H9 (cell line): ENCODE results near the gene MAOA. TPM values are rescaled to one million over a fixed set of nuclear protein-coding genes. Genes with fewer than 3 reads are reported as not detected.

Experiments
- DNase-seq: peaks from one replicate; pipeline ENCODE4 v3.0.0-alpha.2; 2017
- H2AFZ ChIP-seq: one replicate; pipeline ENCODE4 v1.6.1; 2013; ENCODE audit warnings: mild to moderate bottlenecking, low read length, control low read depth, moderate library complexity
- H2AK5ac ChIP-seq: 2 replicates; pipeline ENCODE4 v1.6.1; 2013; ENCODE audit warnings: low read length, control low read depth, mixed read lengths; ENCODE audit not compliant: insufficient read length
- H2BK120ac ChIP-seq: one replicate; pipeline ENCODE4 v1.6.1; 2013; ENCODE audit warnings: low read depth, mild to moderate bottlenecking, low read length, control low read depth, inconsistent platforms; ENCODE audit not compliant: poor library complexity, severe bottlenecking
- H2BK12ac ChIP-seq: 2 replicates; pipeline ENCODE4 v1.6.1; 2013; ENCODE audit warnings: low read length, control low read depth, mixed read lengths, low read depth; ENCODE audit not compliant: insufficient read length
- H2BK15ac ChIP-seq: 2 replicates; pipeline ENCODE4 v1.6.1; 2013; ENCODE audit warnings: low read depth, low read length, control low read depth
- H2BK20ac ChIP-seq: one replicate; pipeline ENCODE4 v1.6.1; 2013; ENCODE audit warnings: low read depth, mild to moderate bottlenecking, low read length, control low read depth, inconsistent platforms; ENCODE audit not compliant: poor library complexity, severe bottlenecking
- H2BK5ac ChIP-seq: 2 replicates; pipeline ENCODE4 v1.6.1; 2013; ENCODE audit warnings: low read length, control low read depth, mixed read lengths; ENCODE audit not compliant: insufficient read length
- H3K14ac ChIP-seq: 2 replicates; pipeline ENCODE4 v1.6.1; 2013; ENCODE audit warnings: low read length, control low read depth; ENCODE audit not compliant: insufficient read depth
- H3K18ac ChIP-seq: 2 replicates; pipeline ENCODE4 v1.6.1; 2013; ENCODE audit warnings: low read depth, mild to moderate bottlenecking, mixed read lengths, low read length, control low read depth; ENCODE audit not compliant: insufficient read length
- H3K23ac ChIP-seq: 2 replicates; pipeline ENCODE4 v1.6.1; 2013; ENCODE audit warnings: low read length, control low read depth, mixed read lengths, low read depth; ENCODE audit not compliant: insufficient read length
- H3K23me2 ChIP-seq: 2 replicates; pipeline ENCODE4 v1.6.1; 2013; ENCODE audit warnings: low read depth, mild to moderate bottlenecking, mixed read lengths, low read length, control low read depth; ENCODE audit not compliant: insufficient read length, poor library complexity, severe bottlenecking
- H3K27ac ChIP-seq: 2 replicates; pipeline ENCODE4 v1.5.1; 2013; ENCODE audit warnings: low read length, control low read depth, mixed read lengths, low read depth; ENCODE audit not compliant: insufficient read length
- H3K27me3 ChIP-seq: 2 replicates; pipeline ENCODE4 v1.6.1; 2013; ENCODE audit warnings: low read length, control low read depth, inconsistent platforms; ENCODE audit not compliant: insufficient read depth
- H3K4ac ChIP-seq: 2 replicates; pipeline ENCODE4 v1.6.1; 2013; ENCODE audit warnings: low read depth, mild to moderate bottlenecking, control low read depth, inconsistent platforms, low read length, moderate library complexity
- H3K4me1 ChIP-seq: 2 replicates; pipeline ENCODE4 v1.6.1; 2013; ENCODE audit warnings: low read length, control low read depth, inconsistent platforms; ENCODE audit not compliant: insufficient read depth
- H3K4me2 ChIP-seq: 2 replicates; pipeline ENCODE4 v1.6.1; 2013; ENCODE audit warnings: low read length, control low read depth, mixed read lengths; ENCODE audit not compliant: insufficient read length, insufficient read depth
- H3K56ac ChIP-seq: 2 replicates; pipeline ENCODE4 v1.6.1; 2013; ENCODE audit warnings: low read depth, mild to moderate bottlenecking, mixed read lengths, low read length, control low read depth; ENCODE audit not compliant: insufficient read length
- H3K79me1 ChIP-seq: 2 replicates; pipeline ENCODE4 v1.6.1; 2013; ENCODE audit warnings: low read depth, mild to moderate bottlenecking, moderate library complexity, low read length, control low read depth, inconsistent platforms; ENCODE audit not compliant: insufficient read depth, poor library complexity, severe bottlenecking
- H3K79me2 ChIP-seq: 2 replicates; pipeline ENCODE4 v1.6.1; 2013; ENCODE audit warnings: low read length, control low read depth, inconsistent platforms; ENCODE audit not compliant: insufficient read depth
- H3K9ac ChIP-seq: 2 replicates; pipeline ENCODE4 v1.6.1; 2013; ENCODE audit warnings: low read length, control low read depth, mixed read lengths; ENCODE audit not compliant: insufficient read length; ENCODE audit errors: extremely low read depth
- H3K9me3 ChIP-seq: one replicate; pipeline ENCODE4 v1.6.1; 2013; ENCODE audit warnings: low read depth, low read length, inconsistent platforms; ENCODE audit not compliant: control insufficient read depth
- H3T11ph ChIP-seq: one replicate; pipeline ENCODE4 v1.6.1; 2013; ENCODE audit warnings: mild to moderate bottlenecking, low read length, control low read depth, inconsistent platforms
- H4K20me1 ChIP-seq: one replicate; pipeline ENCODE4 v1.6.1; 2013; ENCODE audit not compliant: control insufficient read depth, insufficient read length, insufficient read depth
- H4K5ac ChIP-seq: 2 replicates; pipeline ENCODE4 v1.6.1; 2013; ENCODE audit warnings: low read depth, mild to moderate bottlenecking, mixed read lengths, low read length, control low read depth; ENCODE audit not compliant: insufficient read length
- H4K8ac ChIP-seq: replicated peaks from 2 replicates; pipeline ENCODE4 v1.6.1; 2013; ENCODE audit warnings: low read length, control low read depth, mixed read lengths, low read depth; ENCODE audit not compliant: insufficient read length
- H4K91ac ChIP-seq: 2 replicates; pipeline ENCODE4 v1.6.1; 2013; ENCODE audit warnings: low read depth, mild to moderate bottlenecking, moderate library complexity, mixed read lengths, low read length, control low read depth; ENCODE audit not compliant: insufficient read length
- H3K27ac Mint-ChIP-seq, 3 experiments: 2 replicates in 2 of 3; 3 replicates in 1 of 3; pipeline ENCODE4 v1.8.0; 2020 to 2021; ENCODE audit warnings: mixed read lengths in 3 of 3, mild to moderate bottlenecking in 1 of 3, moderate library complexity in 1 of 3
- H3K27me3 Mint-ChIP-seq: 2 replicates; pipeline ENCODE4 v1.8.0; 2021; ENCODE audit warnings: low read depth, mild to moderate bottlenecking, moderate library complexity, mixed read lengths
- H3K36me3 Mint-ChIP-seq, 3 experiments: 2 replicates in 2 of 3; 3 replicates in 1 of 3; pipeline ENCODE4 v1.8.0; 2020 to 2021; ENCODE audit warnings: low read depth in 3 of 3, mixed read lengths in 3 of 3; ENCODE audit not compliant: insufficient read depth in 1 of 3
- H3K4me1 Mint-ChIP-seq, 2 experiments: 2 replicates each; pipeline ENCODE4 v1.8.0; 2020; ENCODE audit warnings: mixed read lengths in 2 of 2
- H3K4me3 Mint-ChIP-seq, 2 experiments: 2 replicates in 1 of 2; 3 replicates in 1 of 2; pipeline ENCODE4 v1.8.0; 2020 to 2021; ENCODE audit warnings: mild to moderate bottlenecking in 2 of 2, mixed read lengths in 2 of 2, moderate library complexity in 1 of 2
- H3K9me3 Mint-ChIP-seq, 2 experiments: 2 replicates in 1 of 2; 3 replicates in 1 of 2; pipeline ENCODE4 v1.8.0; 2020; ENCODE audit warnings: mild to moderate bottlenecking in 2 of 2, mixed read lengths in 2 of 2, moderate library complexity in 1 of 2
- CTCF ChIP-seq: fragments of 200-600 bp; sonication (generic); conservative IDR thresholded peaks from 3 replicates; pipeline ENCODE4 v1.8.0; 2021; ENCODE audit warnings: antibody characterized with exemption, mild to moderate bottlenecking
- WGBS: extraction: QIAGEN DNeasy Blood & Tissue Kit; methylation state at CpG from one replicate; pipeline ENCODE4 v1.1.7; 2013; ENCODE audit warnings: missing lambda C conversion rate, low lambda C conversion rate, mixed read lengths; ENCODE audit not compliant: insufficient read length; ENCODE audit errors: extremely low coverage; 5-methylcytosine and 5-hydroxymethylcytosine counted together
- total RNA-seq: library from RNA; stranded (reverse); gene quantifications from 2 replicates; pipeline ENCODE4 v1.2.1, GENCODE V29; 2021

MAOA gene
- total RNA-seq, 1 experiment from 2014 or later, result 0.28 TPM

DNA sequence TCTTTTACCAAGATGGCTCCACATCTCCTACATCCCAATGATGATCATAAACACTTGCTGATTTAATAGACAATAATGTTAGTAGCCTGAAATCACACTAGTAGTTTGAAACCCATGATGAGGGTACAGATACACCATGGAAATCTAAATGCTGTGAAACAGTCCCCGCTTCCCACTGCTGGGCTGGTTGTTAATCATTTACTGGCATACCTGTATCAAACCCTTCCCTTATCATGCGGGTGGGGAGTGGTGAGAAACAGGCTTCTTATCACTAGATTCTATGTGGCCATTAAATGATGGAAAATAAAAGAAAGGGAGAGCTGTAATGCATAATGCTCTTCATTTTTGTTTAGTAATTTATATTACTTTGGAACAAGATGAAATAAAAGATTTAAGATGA is 21.9 kb downstream of the MAOA start:
- no peak overlapping the region for H2BK12ac ChIP-seq
- H3K14ac ChIP-seq, result no peak overlapping the region
- H2BK120ac ChIP-seq, result no peak overlapping the region
- H2BK5ac ChIP-seq, result no peak overlapping the region
- Mint-ChIP-seq H3K4me1 (no peaks in the 10 kb centered on the region), H3K9me3 (peaks cover 42 to 49% of the 10 kb centered on the region in 2 experiments), H3K36me3 (peaks cover 2 to 8% (median 3%) of the 10 kb centered on the region in 3 experiments; a peak in 5 of 7 replicates), H3K27ac (no peak overlapping the region), H3K27me3 (no peaks in the 10 kb centered on the region; the same call in 1 of the 2 replicates), H3K4me3 (no peak overlapping the region)
- DNase-seq, result no peak
- H4K5ac ChIP-seq, result no peak overlapping the region
- WGBS, result no CpG with 5 or more reads among the region's 2 CpGs
- H4K8ac ChIP-seq, result no peak overlapping the region
- no peaks in the 10 kb centered on the region for H4K20me1 ChIP-seq
- no peaks in the 10 kb centered on the region for H3K4me1 ChIP-seq
- H3K23ac ChIP-seq, result no peak overlapping the region
- no peak overlapping the region for H3K9ac ChIP-seq
- no peaks in the 10 kb centered on the region for H3K79me1 ChIP-seq
- no peak overlapping the region for H2AFZ ChIP-seq
- no peak overlapping the region for H3T11ph ChIP-seq
- H2AK5ac ChIP-seq, result no peak overlapping the region
- H3K4me2 ChIP-seq, result no peak overlapping the region
- no peak overlapping the region for H3K56ac ChIP-seq
- no peaks in the 10 kb centered on the region for H3K9me3 ChIP-seq
- H4K91ac ChIP-seq, result no peak overlapping the region
- H2BK15ac ChIP-seq, result no peak overlapping the region
- no peaks in the 10 kb centered on the region for H3K23me2 ChIP-seq
- H3K79me2 ChIP-seq, result no peaks in the 10 kb centered on the region
- no peak overlapping the region for H2BK20ac ChIP-seq
- H3K27me3 ChIP-seq, result no peaks in the 10 kb centered on the region
- no peak overlapping the region for H3K27ac ChIP-seq
- no peak overlapping the region for H3K4ac ChIP-seq
- H3K18ac ChIP-seq, result no peak overlapping the region
- TF ChIP-seq CTCF, result no peak
